Small intestine (tissue), 7 donors: Measurements from ENCODE around the gene GFM2. TPM values are rescaled to one million over a fixed set of nuclear protein-coding genes. Genes with fewer than 3 reads are reported as not detected.
A peak's percentile ranks its signal among the peaks of the same experiment; 100 is the strongest.
"Not testable (repeated sequence)": the region's sequence is repeated elsewhere in the genome, so short reads cannot be mapped to it uniquely, and the experiment has no call there.

Experiments used
- DNase-seq, 2 donors: peaks; one replicate each; pipeline versions ENCODE4 v3.0.0 to v3.0.0-alpha.2; 2013
- FAIRE-seq: peaks from 2 replicates; lab custom pipeline; 2012; peaks lifted over from hg19 to GRCh38; lab: Jason Lieb, UNC
- H3K27ac ChIP-seq, 3 donors: one replicate each; pipeline ENCODE4 v1.5.1; 2013; ENCODE audit warnings: low read length in 2 of 3, mild to moderate bottlenecking in 2 of 3, control low read depth in 1 of 3, inconsistent platforms in 1 of 3, low read depth in 1 of 3, moderate library complexity in 1 of 3
- H3K27me3 ChIP-seq, 3 donors: one replicate each; pipeline ENCODE4 v1.6.1; 2013; ENCODE audit warnings: low read length in 3 of 3, inconsistent platforms in 1 of 3; ENCODE audit not compliant: control insufficient read depth in 3 of 3, insufficient read depth in 3 of 3
- H3K36me3 ChIP-seq, 3 donors: one replicate each; pipeline ENCODE4 v1.6.1; 2013; ENCODE audit warnings: low read length in 3 of 3, inconsistent platforms in 1 of 3, low read depth in 1 of 3, mild to moderate bottlenecking in 1 of 3, moderate library complexity in 1 of 3; ENCODE audit not compliant: control insufficient read depth in 3 of 3, insufficient read depth in 2 of 3
- H3K4me1 ChIP-seq, 3 donors: one replicate each; pipeline ENCODE4 v1.6.1; 2013; ENCODE audit warnings: low read length in 2 of 3, inconsistent platforms in 1 of 3, low read depth in 1 of 3, mild to moderate bottlenecking in 1 of 3, moderate library complexity in 1 of 3; ENCODE audit not compliant: control insufficient read depth in 3 of 3, insufficient read depth in 2 of 3
- H3K4me3 ChIP-seq, 3 donors: one replicate each; pipeline ENCODE4 v1.5.1; 2013; ENCODE audit warnings: low read length in 3 of 3, control low read depth in 1 of 3, inconsistent platforms in 1 of 3, low read depth in 1 of 3, mild to moderate bottlenecking in 1 of 3, moderate library complexity in 1 of 3
- H3K9me3 ChIP-seq, 2 donors: one replicate each; pipeline ENCODE4 v1.6.1; 2013; ENCODE audit warnings: low read depth in 1 of 2, low read length in 1 of 2; ENCODE audit not compliant: control insufficient read depth in 2 of 2, insufficient read depth in 1 of 2
- WGBS, 3 donors: extraction: QIAGEN DNeasy Blood & Tissue Kit; methylation state at CpG; one replicate each; pipeline ENCODE4 v1.1.7; 2013; 5-methylcytosine and 5-hydroxymethylcytosine counted together
- polyA plus RNA-seq, 4 donors: library from polyadenylated mRNA; stranded (reverse) in 3 of 4; unstranded in 1 of 4; fragments of 200-250 nt in 3 of 4; fragments of 120-200 nt in 1 of 4; gene quantifications; one replicate each; pipeline versions ENCODE4 v1.2.1 to v1.2.3, GENCODE V29; 2013
- donor health status: healthy with polysubstance abuse.
- donor health status: control.
- donor health status: control.
- donor health status: Bipolar disorder and iron deficiency.
- donor health status: healthy.

The GFM2 gene
- polyA plus RNA-seq, 4 donors: 9.5 to 25.2 (median 19.7) TPM

- 45 to 69% (median 61%) methylated on average over 5 of the region's 5 CpGs for WGBS, 3 donors
- peaks cover 7 to 18% (median 8%) of the 10 kb centered on the region in 3 donors for H3K4me1 ChIP-seq
- no peaks in the 10 kb centered on the region for H3K27me3 ChIP-seq
- no peak overlapping the region for H3K4me3 ChIP-seq
- no peak for FAIRE-seq
- H3K9me3 ChIP-seq: no peaks in the 10 kb centered on the region
- H3K36me3 ChIP-seq: peaks cover 2 to 5% (median 4%) of the 10 kb centered on the region in 3 donors
- peak overlapping the region in 1 of 3 donors; percentile 15 for H3K27ac ChIP-seq
- DNase-seq: peak; percentile 59 to 60
These were observed 79.8 kb downstream of the GFM2 start for GRCh38 chr5:74686962-74687751.

GRCh38 chr5:74685979-74686631 is 80.8 kb downstream of the GFM2 start:
- H3K27me3 ChIP-seq: no peaks in the 10 kb centered on the region
- no peak for FAIRE-seq
- DNase-seq: peak; percentile 24 to 45
- H3K36me3 ChIP-seq: peaks cover 2 to 4% (median 4%) of the 10 kb centered on the region in 3 donors
- H3K4me3 ChIP-seq: peak overlapping the region; percentile 77 to 91 (median 90)
- WGBS, 3 donors: 29 to 43% (median 40%) methylated on average over 10 of the region's 10 CpGs
- peak overlapping the region in 2 of 3 donors; percentile 76 to 94 for H3K27ac ChIP-seq
- no peaks in the 10 kb centered on the region for H3K9me3 ChIP-seq
- peaks cover 7 to 18% (median 8%) of the 10 kb centered on the region in 3 donors for H3K4me1 ChIP-seq

- FAIRE-seq (no peak), DNase-seq (peak; percentile 92 to 96)
- peak within 1 kb of the TSS; percentile 46 to 94 (median 76) for H3K27ac ChIP-seq
- peaks cover 7 to 18% (median 8%) of the 10 kb centered on the region in 3 donors for H3K4me1 ChIP-seq
- peaks cover 0 to 4% (median under 1%) of the 10 kb centered on the region in 3 donors for H3K36me3 ChIP-seq
- no peaks in the 10 kb centered on the region for H3K9me3 ChIP-seq
- 1 to 3% (median 2%) methylated on average over 59 to 78 of the region's 78 CpGs for WGBS, 3 donors
- no peaks in the 10 kb centered on the region for H3K27me3 ChIP-seq
- H3K4me3 ChIP-seq: peak within 1 kb of the TSS; percentile 77 to 91 (median 90)
These were observed 81.7 kb downstream of the GFM2 start, which contains the start of gene HEXB for GRCh38 chr5:74684900-74685851. HEXB (plus strand) TSS chr5:74685233; CDS start chr5:74685261, 28 bp downstream.

- peaks cover 0 to 8% (median 0%) of the 10 kb centered on the region in 3 donors for H3K4me1 ChIP-seq
- no peak overlapping the region for H3K4me3 ChIP-seq
- no peaks in the 10 kb centered on the region for H3K27me3 ChIP-seq
- no peak overlapping the region for H3K27ac ChIP-seq
- no peaks in the 10 kb centered on the region for H3K9me3 ChIP-seq
- no peaks in the 10 kb centered on the region for H3K36me3 ChIP-seq
- no peak for FAIRE-seq
- WGBS, 3 donors: 67 to 77% (median 73%) methylated on average over 4 of the region's 4 CpGs
- no peak for DNase-seq
These were observed 87.0 kb downstream of the GFM2 start for GRCh38 chr5:74679966-74680365.

GRCh38 chr5:74679300-74679699 is 87.6 kb downstream of the GFM2 start:
- WGBS, 3 donors: 88 to 93% (median 93%) methylated on average over 3 of the region's 3 CpGs
- not testable (repeated sequence) for H3K4me1 ChIP-seq, H3K36me3 ChIP-seq, FAIRE-seq, H3K9me3 ChIP-seq, DNase-seq, H3K27me3 ChIP-seq, H3K27ac ChIP-seq, H3K4me3 ChIP-seq

- H3K27me3 ChIP-seq, DNase-seq, H3K36me3 ChIP-seq, H3K27ac ChIP-seq, H3K4me3 ChIP-seq, H3K4me1 ChIP-seq, H3K9me3 ChIP-seq, FAIRE-seq: not testable (repeated sequence)
- 81 to 95% (median 91%) methylated on average over 3 of the region's 3 CpGs for WGBS, 3 donors
These were observed 88.8 kb downstream of the GFM2 start for GRCh38 chr5:74678123-74678522.

GRCh38 chr5:74676466-74676865 is 90.5 kb downstream of the GFM2 start:
- H3K36me3 ChIP-seq, H3K27me3 ChIP-seq, H3K9me3 ChIP-seq, H3K4me3 ChIP-seq, H3K27ac ChIP-seq, FAIRE-seq, DNase-seq, H3K4me1 ChIP-seq: not testable (repeated sequence)
- 88 to 94% (median 91%) methylated on average over 6 of the region's 6 CpGs for WGBS, 3 donors
